ENCODE data around the gene MKX. TPM values are rescaled to one million over a fixed set of nuclear protein-coding genes. Genes with fewer than 3 reads are reported as not detected.

The MKX gene
- polyA plus RNA-seq, 3 donors: not detected

DNA sequence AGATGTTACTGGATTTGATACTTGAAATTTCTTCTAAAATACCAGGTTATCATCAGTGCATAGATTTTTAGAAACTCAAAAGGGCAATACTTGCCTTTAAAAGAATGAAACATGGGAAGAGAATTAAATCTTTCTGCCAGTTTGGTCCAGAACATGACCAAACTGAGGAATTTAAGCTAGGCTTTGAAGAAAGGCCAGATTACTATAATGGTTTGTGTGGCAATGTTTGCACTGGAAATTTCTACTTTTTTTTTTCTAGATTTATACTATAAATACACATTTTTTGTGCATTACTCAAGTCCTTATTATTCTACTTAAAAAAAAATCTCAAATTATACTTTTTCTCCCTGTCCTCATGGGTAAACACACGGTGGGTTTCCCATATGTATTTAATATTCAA, 9.2 kb downstream of the MKX start:
- peaks cover 4% of the 10 kb centered on the region in 2 donors for H3K4me1 ChIP-seq (ENCODE audit: control insufficient read depth in 1 of 2, insufficient read depth in 2 of 2, low read length in 2 of 2)
- Mint-ChIP-seq H3K4me1 (peaks cover 6% of the 10 kb centered on the region), H3K27ac (no peak overlapping the region), H3K36me3 (peaks cover 0 to 7% of the 10 kb centered on the region in 2 donors), H3K4me3 (no peak overlapping the region), H3K9me3 (peaks cover 0 to 3% (median 0%) of the 10 kb centered on the region in 7 donors), H3K27me3 (ENCODE audit: low read depth in 3 of 3) (peaks cover 20 to 37% (median 21%) of the 10 kb centered on the region in 3 donors)
- H3K36me3 ChIP-seq (replicated peaks in 1 of 2; ENCODE audit: control insufficient read depth in 1 of 2, insufficient read depth in 2 of 2, low read length in 2 of 2): no peaks in the 10 kb centered on the region
- H3K4me2 ChIP-seq (replicated peaks; ENCODE audit: extremely low read depth, low read length, poor library complexity, severe bottlenecking): no peak overlapping the region
- no peak overlapping the region for H3K9ac ChIP-seq (ENCODE audit: insufficient read depth, low read length, poor library complexity, severe bottlenecking)
- no peak for TF ChIP-seq CTCF (IDR thresholded peaks at IDR 0.05)
- DNase-seq: no peak
- H3K4me3 ChIP-seq (replicated peaks in 1 of 3; ENCODE audit: low read depth in 2 of 3, low read length in 3 of 3): no peak overlapping the region
- H2AFZ ChIP-seq (ENCODE audit: insufficient read depth, low read depth, low read length, poor library complexity, severe bottlenecking): no peak overlapping the region
- H3K9me3 ChIP-seq (replicated peaks in 1 of 2; ENCODE audit: control insufficient read depth in 1 of 2, insufficient read depth in 1 of 2, low read length in 2 of 2): peaks cover 0 to 5% of the 10 kb centered on the region in 2 donors
- intact Hi-C loops (cut with micrococcal nuclease): no loop called here
- H3K27ac ChIP-seq (ENCODE audit: low read depth in 1 of 2, low read length in 2 of 2): no peak overlapping the region
- H4K20me1 ChIP-seq (ENCODE audit: insufficient read depth, low read length): no peaks in the 10 kb centered on the region
- no peaks in the 10 kb centered on the region for H3K79me2 ChIP-seq (ENCODE audit: insufficient read depth, low read length)
- peaks cover 26 to 70% of the 10 kb centered on the region in 2 donors for H3K27me3 ChIP-seq (ENCODE audit: control insufficient read depth in 2 of 2, insufficient read depth in 2 of 2, low read length in 2 of 2)
- no CpG with 5 or more reads among the region's 1 CpG for WGBS (ENCODE audit: insufficient coverage)

DNA sequence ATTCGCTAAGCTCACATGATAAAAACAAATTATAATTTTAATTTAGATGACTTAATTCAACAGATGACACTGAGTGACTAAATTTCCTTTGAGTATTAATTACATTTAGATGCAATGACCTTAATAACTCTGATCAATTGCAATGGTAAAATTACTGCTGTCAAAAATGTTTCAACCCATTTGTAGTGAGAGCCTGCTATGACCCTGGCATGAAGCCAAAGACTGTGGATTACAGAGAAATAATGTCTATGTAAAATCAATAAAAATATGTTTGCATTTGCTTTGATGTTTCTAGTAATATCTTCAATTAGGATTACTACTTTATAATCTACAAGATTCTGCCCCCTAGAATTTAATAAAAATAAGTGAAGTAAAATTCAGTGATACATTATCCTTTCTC, 15.6 kb downstream of the MKX start:
- peaks cover 1 to 4% of the 10 kb centered on the region in 2 donors for H3K4me1 ChIP-seq (ENCODE audit: control insufficient read depth in 1 of 2, insufficient read depth in 2 of 2, low read length in 2 of 2)
- no peak overlapping the region for H2AFZ ChIP-seq (ENCODE audit: insufficient read depth, low read depth, low read length, poor library complexity, severe bottlenecking)
- no peak overlapping the region for H3K4me2 ChIP-seq (replicated peaks; ENCODE audit: extremely low read depth, low read length, poor library complexity, severe bottlenecking)
- Mint-ChIP-seq H3K9me3 (peaks cover 0 to 3% (median 0%) of the 10 kb centered on the region in 7 donors), H3K27me3 (ENCODE audit: low read depth in 3 of 3) (peaks cover 0 to 7% (median 7%) of the 10 kb centered on the region in 3 donors), H3K4me3 (no peak overlapping the region), H3K27ac (no peak overlapping the region), H3K4me1 (peaks cover 9% of the 10 kb centered on the region), H3K36me3 (no peaks in the 10 kb centered on the region)
- WGBS (ENCODE audit: insufficient coverage): no CpG with 5 or more reads among the region's 1 CpG
- no peaks in the 10 kb centered on the region for H3K9me3 ChIP-seq (replicated peaks in 1 of 2; ENCODE audit: control insufficient read depth in 1 of 2, insufficient read depth in 1 of 2, low read length in 2 of 2)
- H3K9ac ChIP-seq (ENCODE audit: insufficient read depth, low read length, poor library complexity, severe bottlenecking): no peak overlapping the region
- H4K20me1 ChIP-seq (ENCODE audit: insufficient read depth, low read length): no peaks in the 10 kb centered on the region
- no peak overlapping the region for H3K4me3 ChIP-seq (replicated peaks in 1 of 3; ENCODE audit: low read depth in 2 of 3, low read length in 3 of 3)
- H3K27me3 ChIP-seq (ENCODE audit: control insufficient read depth in 2 of 2, insufficient read depth in 2 of 2, low read length in 2 of 2): peaks cover 0 to 18% of the 10 kb centered on the region in 2 donors
- TF ChIP-seq CTCF (IDR thresholded peaks at IDR 0.05): no peak
- H3K36me3 ChIP-seq (replicated peaks in 1 of 2; ENCODE audit: control insufficient read depth in 1 of 2, insufficient read depth in 2 of 2, low read length in 2 of 2): no peaks in the 10 kb centered on the region
- H3K79me2 ChIP-seq (ENCODE audit: insufficient read depth, low read length): no peaks in the 10 kb centered on the region
- DNase-seq: no peak
- intact Hi-C loops (cut with micrococcal nuclease): no loop called here
- H3K27ac ChIP-seq (ENCODE audit: low read depth in 1 of 2, low read length in 2 of 2): no peak overlapping the region
